Naive thymus-derived CD4-positive, alpha-beta T cell (primary cell): ENCODE data around the gene NKX3-2. TPM values are rescaled to one million over a fixed set of nuclear protein-coding genes. Genes with fewer than 3 reads are reported as not detected.

Source experiments
- ATAC-seq: fragments of 150-1000 bp; cut with Tn5 transposase; 2 replicates; pipeline ENCODE4 v1.10.0; 2021; ENCODE audit warnings: mild to moderate bottlenecking, moderate library complexity
- CTCF ChIA-PET: fragments of 350-600 bp; sonication (Branson Sonifier 250); formaldehyde crosslinking; loops from one replicate; lab custom pipeline; 2021; ENCODE audit warnings: antibody characterized with exemption; lab: Charles Lee
- POLR2A ChIA-PET: fragments of 350-600 bp; sonication (Branson Sonifier 250); formaldehyde crosslinking; loops from one replicate; lab custom pipeline; 2021; ENCODE audit warnings: antibody characterized with exemption, inconsistent platforms; lab: Charles Lee
- DNase-seq, 9 donors: peaks; one replicate each; pipeline versions ENCODE4 v3.0.0 to v3.0.0-alpha.2; 2020 to 2022; ENCODE audit warnings: mixed read lengths in 1 of 9
- H3K27ac ChIP-seq: one replicate; pipeline ENCODE4 v1.7.0; 2013; ENCODE audit warnings: mild to moderate bottlenecking, low read depth, low read length, moderate library complexity
- H3K27me3 ChIP-seq, 2 donors: one replicate each; pipeline ENCODE4 v1.7.0; 2013; ENCODE audit warnings: low read length in 2 of 2, mild to moderate bottlenecking in 2 of 2, moderate library complexity in 2 of 2; ENCODE audit not compliant: control insufficient read depth in 2 of 2, insufficient read depth in 2 of 2
- H3K36me3 ChIP-seq, 3 experiments: 1 replicate in 2 of 3; 2 replicates in 1 of 3; pipeline ENCODE4 v1.7.0; 2013; ENCODE audit warnings: low read length in 3 of 3, mild to moderate bottlenecking in 3 of 3, moderate library complexity in 1 of 3; ENCODE audit not compliant: insufficient read depth in 3 of 3, control insufficient read depth in 2 of 3
- H3K4me1 ChIP-seq, 2 donors: one replicate each; pipeline ENCODE4 v1.7.0; 2013; ENCODE audit warnings: low read length in 2 of 2, mild to moderate bottlenecking in 2 of 2, moderate library complexity in 1 of 2; ENCODE audit not compliant: control insufficient read depth in 2 of 2, insufficient read depth in 2 of 2
- H3K4me3 ChIP-seq: 2 replicates; pipeline ENCODE4 v1.7.0; 2013; ENCODE audit warnings: mild to moderate bottlenecking, low read length
- H3K9me3 ChIP-seq, 3 experiments: 1 replicate in 2 of 3; 2 replicates in 1 of 3; pipeline ENCODE4 v1.7.0; 2013; ENCODE audit warnings: low read length in 3 of 3; ENCODE audit not compliant: control insufficient read depth in 2 of 3
- H3K27ac Mint-ChIP-seq, 9 donors: one replicate each; pipeline ENCODE4 v1.8.0; 2020 to 2022; ENCODE audit warnings: mixed read lengths in 9 of 9, mild to moderate bottlenecking in 8 of 9, moderate library complexity in 5 of 9, inconsistent platforms in 2 of 9
- H3K27me3 Mint-ChIP-seq, 5 donors: one replicate each; pipeline ENCODE4 v1.8.0; 2021 to 2022; ENCODE audit warnings: mixed read lengths in 5 of 5, mild to moderate bottlenecking in 1 of 5
- H3K36me3 Mint-ChIP-seq, 5 donors: one replicate each; pipeline ENCODE4 v1.8.0; 2020 to 2022; ENCODE audit warnings: mixed read lengths in 5 of 5, mild to moderate bottlenecking in 3 of 5, inconsistent platforms in 1 of 5
- H3K4me1 Mint-ChIP-seq, 7 donors: one replicate each; pipeline ENCODE4 v1.8.0; 2020 to 2022; ENCODE audit warnings: mixed read lengths in 7 of 7, mild to moderate bottlenecking in 3 of 7, inconsistent platforms in 1 of 7
- H3K4me3 Mint-ChIP-seq, 10 donors: one replicate each; pipeline ENCODE4 v1.8.0; 2020 to 2022; ENCODE audit warnings: mild to moderate bottlenecking in 10 of 10, mixed read lengths in 10 of 10, moderate library complexity in 6 of 10, inconsistent platforms in 2 of 10
- H3K9me3 Mint-ChIP-seq, 11 donors: one replicate each; pipeline ENCODE4 v1.8.0; 2020 to 2022; ENCODE audit warnings: mixed read lengths in 11 of 11, mild to moderate bottlenecking in 4 of 11, inconsistent platforms in 1 of 11, moderate library complexity in 1 of 11
- intact Hi-C, 2 donors: fragments of 100-400 bp; cut with micrococcal nuclease; formaldehyde crosslinking; loops; one replicate each; pipeline ENCODE4 v1.15.1; 2023
- polyA plus RNA-seq, 2 donors: library from polyadenylated mRNA; unstranded; fragments of 300-500 nt; fragmentation: Illumina TruSeq; gene quantifications; one replicate each; pipeline ENCODE4 v1.2.3, GENCODE V29; 2021
- total RNA-seq, 6 experiments: library from RNA in 5 of 6; stranded (reverse) in 5 of 6; gene quantifications; 1 replicate in 5 of 6; 2 replicates in 1 of 6; pipeline ENCODE4 v1.2.3 and lab custom pipeline; 2021 to 2026

Gene NKX3-2
- total and polyA plus RNA-seq, 7 experiments from 2014 or later: not detected

- H3K27ac ChIP-seq: no peak overlapping the region
- H3K27me3 ChIP-seq: peaks cover 5 to 16% of the 10 kb centered on the region in 2 donors
- H3K36me3 Mint-ChIP-seq: peaks cover 0 to 2% (median 0%) of the 10 kb centered on the region in 5 donors
- ATAC-seq: no peak
- H3K27me3 Mint-ChIP-seq: peaks cover 61 to 67% (median 67%) of the 10 kb centered on the region in 5 donors
- H3K4me1 ChIP-seq: peaks cover 0 to 6% of the 10 kb centered on the region in 2 donors
- H3K9me3 ChIP-seq: peaks cover 0 to 15% (median 0%) of the 10 kb centered on the region in 3 experiments
- CTCF ChIA-PET: no interaction called here
- H3K4me3 Mint-ChIP-seq: no peak overlapping the region
- H3K4me1 Mint-ChIP-seq: peaks cover 0 to 16% (median 7%) of the 10 kb centered on the region in 7 donors
- intact Hi-C loops: no loop called here
- H3K36me3 ChIP-seq: no peaks in the 10 kb centered on the region
- DNase-seq: no peak
- POLR2A ChIA-PET: interaction anchor here (0.7 kb wide), 1 partner anchor 15 kb away, joined by 3 read pairs; no protein-coding TSS in a partner anchor
- H3K9me3 Mint-ChIP-seq: peaks cover 0 to 28% (median 2%) of the 10 kb centered on the region in 11 donors
- no peak overlapping the region for H3K4me3 ChIP-seq
- H3K27ac Mint-ChIP-seq: no peak overlapping the region
Observed at GRCh38 chr4:13521047-13521446, 23.3 kb downstream of the NKX3-2 start.

- Mint-ChIP-seq H3K9me3 (peaks cover 0 to 3% (median 0%) of the 10 kb centered on the region in 11 donors), H3K27ac (no peak overlapping the region), H3K4me3 (no peak overlapping the region), H3K36me3 (peaks cover 0 to 4% (median 0%) of the 10 kb centered on the region in 5 donors), H3K4me1 (no peaks in the 10 kb centered on the region), H3K27me3 (peaks cover 38 to 78% (median 66%) of the 10 kb centered on the region in 5 donors)
- CTCF ChIA-PET: no interaction called here
- no peaks in the 10 kb centered on the region for H3K4me1 ChIP-seq
- intact Hi-C loops: no loop called here
- peaks cover 0 to 9% of the 10 kb centered on the region in 2 donors for H3K27me3 ChIP-seq
- no peaks in the 10 kb centered on the region for H3K36me3 ChIP-seq
- DNase-seq (no peak), ATAC-seq (no peak)
- H3K9me3 ChIP-seq: no peaks in the 10 kb centered on the region
- H3K4me3 ChIP-seq: no peak overlapping the region
- POLR2A ChIA-PET: no interaction called here
- no peak overlapping the region for H3K27ac ChIP-seq
Observed at GRCh38 chr4:13516315-13516860, 27.9 kb downstream of the NKX3-2 start.

GRCh38 chr4:13515268-13515667, 29.0 kb downstream of the NKX3-2 start:
- H3K4me3 Mint-ChIP-seq: no peak overlapping the region
- ChIA-PET CTCF (no interaction called here), POLR2A (no interaction called here)
- DNase-seq: no peak
- peaks cover 0 to 4% (median 0%) of the 10 kb centered on the region in 5 donors for H3K36me3 Mint-ChIP-seq
- ATAC-seq: no peak
- Histone ChIP-seq H3K36me3 (no peaks in the 10 kb centered on the region), H3K27ac (no peak overlapping the region), H3K9me3 (no peaks in the 10 kb centered on the region), H3K4me3 (no peak overlapping the region), H3K27me3 (peaks cover 0 to 5% of the 10 kb centered on the region in 2 donors), H3K4me1 (no peaks in the 10 kb centered on the region)
- no peaks in the 10 kb centered on the region for H3K4me1 Mint-ChIP-seq
- H3K27ac Mint-ChIP-seq: no peak overlapping the region
- H3K27me3 Mint-ChIP-seq: peaks cover 35 to 77% (median 56%) of the 10 kb centered on the region in 5 donors
- intact Hi-C loops: no loop called here
- peaks cover 0 to 3% (median 0%) of the 10 kb centered on the region in 11 donors for H3K9me3 Mint-ChIP-seq

GRCh38 chr4:13514722-13515121, 29.6 kb downstream of the NKX3-2 start:
- H3K36me3 Mint-ChIP-seq: peaks cover 0 to 4% (median 0%) of the 10 kb centered on the region in 5 donors
- Histone ChIP-seq H3K4me1 (no peaks in the 10 kb centered on the region), H3K9me3 (no peaks in the 10 kb centered on the region), H3K27ac (no peak overlapping the region), H3K4me3 (no peak overlapping the region), H3K27me3 (peaks cover 0 to 1% of the 10 kb centered on the region in 2 donors), H3K36me3 (no peaks in the 10 kb centered on the region)
- no peak overlapping the region for H3K27ac Mint-ChIP-seq
- DNase-seq (no peak), ATAC-seq (no peak)
- CTCF ChIA-PET: no interaction called here
- intact Hi-C loops: no loop called here
- POLR2A ChIA-PET: no interaction called here
- H3K4me3 Mint-ChIP-seq: no peak overlapping the region
- H3K4me1 Mint-ChIP-seq: no peaks in the 10 kb centered on the region
- H3K9me3 Mint-ChIP-seq: peaks cover 0 to 2% (median 0%) of the 10 kb centered on the region in 11 donors
- H3K27me3 Mint-ChIP-seq: peaks cover 32 to 72% (median 50%) of the 10 kb centered on the region in 5 donors

GRCh38 chr4:13511101-13511500, 33.2 kb downstream of the NKX3-2 start:
- H3K36me3 Mint-ChIP-seq: peaks cover 0 to 4% (median 0%) of the 10 kb centered on the region in 5 donors
- no peaks in the 10 kb centered on the region for H3K4me1 Mint-ChIP-seq
- ChIA-PET CTCF (no interaction called here), POLR2A (interaction anchor here (0.8 kb wide), 1 partner anchor 11 kb away, joined by 4 read pairs; no protein-coding TSS in a partner anchor)
- H3K36me3 ChIP-seq: no peaks in the 10 kb centered on the region
- no peak overlapping the region for H3K27ac Mint-ChIP-seq
- H3K9me3 Mint-ChIP-seq: peaks cover 0 to 4% (median 0%) of the 10 kb centered on the region in 11 donors
- no peak overlapping the region for H3K27ac ChIP-seq
- H3K4me3 ChIP-seq: no peak overlapping the region
- intact Hi-C loops: no loop called here
- no peak overlapping the region for H3K4me3 Mint-ChIP-seq
- DNase-seq (no peak), ATAC-seq (no peak)
- H3K27me3 Mint-ChIP-seq: peaks cover 15 to 56% (median 37%) of the 10 kb centered on the region in 5 donors
- no peaks in the 10 kb centered on the region for H3K4me1 ChIP-seq
- H3K27me3 ChIP-seq: no peaks in the 10 kb centered on the region
- no peaks in the 10 kb centered on the region for H3K9me3 ChIP-seq

GRCh38 chr4:13509442-13509841, 34.9 kb downstream of the NKX3-2 start:
- no peak overlapping the region for H3K4me3 ChIP-seq
- intact Hi-C loops: no loop called here
- ChIA-PET CTCF (no interaction called here), POLR2A (no interaction called here)
- peaks cover 0 to 4% (median 0%) of the 10 kb centered on the region in 5 donors for H3K36me3 Mint-ChIP-seq
- no peak overlapping the region for H3K4me3 Mint-ChIP-seq
- no peaks in the 10 kb centered on the region for H3K4me1 ChIP-seq
- H3K27me3 Mint-ChIP-seq: peaks cover 13 to 48% (median 26%) of the 10 kb centered on the region in 5 donors
- no peak overlapping the region for H3K27ac Mint-ChIP-seq
- no peaks in the 10 kb centered on the region for H3K36me3 ChIP-seq
- H3K9me3 ChIP-seq: no peaks in the 10 kb centered on the region
- no peak for ATAC-seq
- H3K4me1 Mint-ChIP-seq: no peaks in the 10 kb centered on the region
- H3K9me3 Mint-ChIP-seq: peaks cover 0 to 4% (median 0%) of the 10 kb centered on the region in 11 donors
- H3K27me3 ChIP-seq: no peaks in the 10 kb centered on the region
- no peak overlapping the region for H3K27ac ChIP-seq
- DNase-seq: no peak

GRCh38 chr4:13504374-13504773, 39.9 kb downstream of the NKX3-2 start:
- H3K27ac ChIP-seq: no peak overlapping the region
- no peaks in the 10 kb centered on the region for H3K4me1 ChIP-seq
- ATAC-seq: no peak
- H3K9me3 ChIP-seq: no peaks in the 10 kb centered on the region
- CTCF ChIA-PET: no interaction called here
- H3K4me1 Mint-ChIP-seq: no peaks in the 10 kb centered on the region
- no peak overlapping the region for H3K4me3 Mint-ChIP-seq
- intact Hi-C loops: no loop called here
- H3K36me3 ChIP-seq: no peaks in the 10 kb centered on the region
- POLR2A ChIA-PET: no interaction called here
- no peaks in the 10 kb centered on the region for H3K36me3 Mint-ChIP-seq
- peaks cover 24 to 47% (median 26%) of the 10 kb centered on the region in 5 donors for H3K27me3 Mint-ChIP-seq
- no peak for DNase-seq
- peaks cover 0 to 4% of the 10 kb centered on the region in 2 donors for H3K27me3 ChIP-seq
- no peak overlapping the region for H3K4me3 ChIP-seq
- H3K9me3 Mint-ChIP-seq: peaks cover 0 to 4% (median 0%) of the 10 kb centered on the region in 11 donors
- no peak overlapping the region for H3K27ac Mint-ChIP-seq
